ENCODE data around the gene ACSBG1. TPM values are rescaled to one million over a fixed set of nuclear protein-coding genes. Genes with fewer than 3 reads are reported as not detected.

ACSBG1 gene
- total and polyA plus RNA-seq, 2 of the 8 experiments (the other 6 are each of a cell fraction or from before 2014, with no cell fraction given), result 5.4 to 7.1 TPM

DNA sequence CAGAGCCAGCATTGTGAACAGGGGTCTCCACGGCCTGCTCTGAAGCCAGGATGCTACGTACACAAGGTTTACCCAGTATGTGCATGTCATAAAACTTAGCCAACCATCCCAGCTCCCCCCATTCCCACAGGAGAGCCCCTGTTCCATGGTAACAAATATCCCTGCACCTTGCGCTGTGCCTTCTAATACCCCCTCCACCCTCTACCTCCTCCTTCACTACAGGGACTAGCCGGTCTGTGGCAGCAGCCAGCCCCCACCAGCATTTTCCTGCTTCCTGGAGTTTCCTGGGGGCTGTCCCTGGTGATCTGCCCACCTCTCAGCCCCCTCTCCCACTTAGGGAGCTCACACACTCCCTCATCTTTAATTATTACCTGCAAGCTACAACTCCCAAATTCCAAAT, 20.4 kb downstream of the ACSBG1 start:
- H2BK20ac ChIP-seq (ENCODE audit: low read length), result no peak overlapping the region
- H4K91ac ChIP-seq (replicated peaks; ENCODE audit: insufficient read length, low read length), result no peak overlapping the region
- no peak overlapping the region for H2BK120ac ChIP-seq (replicated peaks; ENCODE audit: low read depth, low read length)
- no peak overlapping the region for H3K23ac ChIP-seq (ENCODE audit: insufficient read length)
- no peak overlapping the region for H2AK5ac ChIP-seq (ENCODE audit: low read depth, low read length)
- no peak overlapping the region for H2BK12ac ChIP-seq (ENCODE audit: low read depth, low read length)
- H2BK15ac ChIP-seq (ENCODE audit: low read length), result no peak overlapping the region
- H3K4me1 ChIP-seq (replicated peaks in 1 of 4; ENCODE audit: control insufficient read depth in 3 of 4, insufficient read depth in 4 of 4, low read length in 3 of 4), result peaks cover 0 to 2% (median 0%) of the 10 kb centered on the region in 4 experiments; a peak in 2 of 7 replicates
- H3K56ac ChIP-seq (replicated peaks; ENCODE audit: insufficient read length, low read depth, low read length), result no peak overlapping the region
- H2BK5ac ChIP-seq (ENCODE audit: low read depth, low read length), result peak overlapping the region; percentile 2; the same call in 1 of the 2 replicates
- H3K79me1 ChIP-seq (ENCODE audit: low read depth, low read length), result no peaks in the 10 kb centered on the region
- 83% methylated on average over 4 of the region's 4 CpGs; no CpG with 5 or more reads in 1 of the 2 experiments for WGBS, 2 experiments (ENCODE audit: extremely low coverage in 1 of 2, insufficient coverage in 1 of 2, insufficient read length in 1 of 2, insufficient replicate concordance in 2 of 2, low coverage in 1 of 2, low lambda C conversion rate in 2 of 2, missing lambda C conversion rate in 1 of 2)
- H3K23me2 ChIP-seq (ENCODE audit: low read depth, low read length), result no peaks in the 10 kb centered on the region
- H3K36me3 ChIP-seq (ENCODE audit: control insufficient read depth in 2 of 4, insufficient read depth in 4 of 4, low read length in 3 of 4), result no peaks in the 10 kb centered on the region
- H3K79me2 ChIP-seq (ENCODE audit: control insufficient read depth in 1 of 2, insufficient read depth in 2 of 2, low read length in 2 of 2), result no peaks in the 10 kb centered on the region
- H3K27ac ChIP-seq (ENCODE audit: low read depth, low read length), result no peak overlapping the region
- no peaks in the 10 kb centered on the region for H4K20me1 ChIP-seq (replicated peaks in 1 of 2; ENCODE audit: control insufficient read depth in 1 of 2, insufficient read depth in 2 of 2, low read length in 2 of 2)
- H4K8ac ChIP-seq (ENCODE audit: extremely low read depth, insufficient read depth, low read length), result peak overlapping the region; percentile 28; the same call in 1 of the 2 replicates
- ChIA-PET CTCF (ENCODE audit: partially characterized antibody) (interaction anchor here (1.2 to 6.0 kb wide), 6 partner anchors 10 to 38 kb away, joined by 3 to 34 read pairs (median 6); no protein-coding TSS in a partner anchor), POLR2A (ENCODE audit: partially characterized antibody) (interaction anchor here (1.0 kb wide), 1 partner anchor 18 kb away, joined by 3 read pairs; no protein-coding TSS in a partner anchor)
- H3K4ac ChIP-seq (replicated peaks; ENCODE audit: insufficient read length, low read depth, low read length), result no peak overlapping the region
- H3K9ac ChIP-seq (replicated peaks in 1 of 4; ENCODE audit: extremely low read depth in 1 of 4, low read depth in 3 of 4, low read length in 3 of 4), result no peak overlapping the region
- no peak overlapping the region for H3K4me3 ChIP-seq (ENCODE audit: extremely low read depth in 1 of 4, insufficient read depth in 2 of 4, low read depth in 3 of 4, low read length in 4 of 4)
- no peak overlapping the region for H3K18ac ChIP-seq (ENCODE audit: extremely low read depth, low read length)
- H3K4me2 ChIP-seq (ENCODE audit: insufficient read depth in 1 of 2, low read depth in 2 of 2, low read length in 2 of 2), result no peak overlapping the region
- FAIRE-seq (no peak), DNase-seq (ENCODE audit: low read depth in 1 of 2, low spot score in 2 of 2) (no peak)
- H4K5ac ChIP-seq (ENCODE audit: insufficient read length, low read depth, low read length), result no peak overlapping the region
- no peaks in the 10 kb centered on the region for H3K9me3 ChIP-seq (ENCODE audit: insufficient read depth in 2 of 2, low read depth in 1 of 2, low read length in 1 of 2)
- no peak overlapping the region for H2AFZ ChIP-seq (ENCODE audit: low read length)
- no peaks in the 10 kb centered on the region for H3K27me3 ChIP-seq (replicated peaks in 1 of 4; ENCODE audit: control insufficient read depth in 3 of 4, extremely low read depth in 1 of 4, insufficient read depth in 3 of 4, low read length in 3 of 4)
- no peak overlapping the region for H3K14ac ChIP-seq (ENCODE audit: insufficient read length)
- TF ChIP-seq HDAC2 (IDR thresholded peaks at IDR 0.05; ENCODE audit: borderline replicate concordance in 1 of 2, low read depth in 2 of 2, low read length in 2 of 2) (no peak), KDM5A (IDR thresholded peaks at IDR 0.05; ENCODE audit: low read length) (no peak), SP1 (IDR thresholded peaks at IDR 0.05; ENCODE audit: low read depth, low read length) (no peak), CEBPB (IDR thresholded peaks at IDR 0.05; ENCODE audit: low read depth, low read length) (no peak), TCF12 (IDR thresholded peaks at IDR 0.05; ENCODE audit: low read depth, low read length) (no peak), GTF2F1 (IDR thresholded peaks at IDR 0.05; ENCODE audit: borderline replicate concordance, low read depth, low read length) (no peak), GABPA (IDR thresholded peaks at IDR 0.05; ENCODE audit: borderline replicate concordance, insufficient read depth, low read length) (no peak), TEAD4 (IDR thresholded peaks at IDR 0.05; ENCODE audit: low read depth, low read length) (no peak), TAF1 (IDR thresholded peaks at IDR 0.05; ENCODE audit: low read depth, low read length) (no peak)
- TF ChIP-seq, protein P1, sequence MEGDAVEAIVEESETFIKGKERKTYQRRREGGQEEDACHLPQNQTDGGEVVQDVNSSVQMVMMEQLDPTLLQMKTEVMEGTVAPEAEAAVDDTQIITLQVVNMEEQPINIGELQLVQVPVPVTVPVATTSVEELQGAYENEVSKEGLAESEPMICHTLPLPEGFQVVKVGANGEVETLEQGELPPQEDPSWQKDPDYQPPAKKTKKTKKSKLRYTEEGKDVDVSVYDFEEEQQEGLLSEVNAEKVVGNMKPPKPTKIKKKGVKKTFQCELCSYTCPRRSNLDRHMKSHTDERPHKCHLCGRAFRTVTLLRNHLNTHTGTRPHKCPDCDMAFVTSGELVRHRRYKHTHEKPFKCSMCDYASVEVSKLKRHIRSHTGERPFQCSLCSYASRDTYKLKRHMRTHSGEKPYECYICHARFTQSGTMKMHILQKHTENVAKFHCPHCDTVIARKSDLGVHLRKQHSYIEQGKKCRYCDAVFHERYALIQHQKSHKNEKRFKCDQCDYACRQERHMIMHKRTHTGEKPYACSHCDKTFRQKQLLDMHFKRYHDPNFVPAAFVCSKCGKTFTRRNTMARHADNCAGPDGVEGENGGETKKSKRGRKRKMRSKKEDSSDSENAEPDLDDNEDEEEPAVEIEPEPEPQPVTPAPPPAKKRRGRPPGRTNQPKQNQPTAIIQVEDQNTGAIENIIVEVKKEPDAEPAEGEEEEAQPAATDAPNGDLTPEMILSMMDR (IDR thresholded peaks at IDR 0.05; ENCODE audit: control extremely low read depth in 1 of 3, insufficient read depth in 1 of 3, low read depth in 1 of 3, low read length in 3 of 3), result no peak
- TF ChIP-seq, protein P2, sequence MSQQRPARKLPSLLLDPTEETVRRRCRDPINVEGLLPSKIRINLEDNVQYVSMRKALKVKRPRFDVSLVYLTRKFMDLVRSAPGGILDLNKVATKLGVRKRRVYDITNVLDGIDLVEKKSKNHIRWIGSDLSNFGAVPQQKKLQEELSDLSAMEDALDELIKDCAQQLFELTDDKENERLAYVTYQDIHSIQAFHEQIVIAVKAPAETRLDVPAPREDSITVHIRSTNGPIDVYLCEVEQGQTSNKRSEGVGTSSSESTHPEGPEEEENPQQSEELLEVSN (IDR thresholded peaks at IDR 0.05), result no peak

Data from H1 (cell line).